Measurements from ENCODE around the gene EXTL1. TPM values are rescaled to one million over a fixed set of nuclear protein-coding genes. Genes with fewer than 3 reads are reported as not detected.

EXTL1 gene
- polyA plus RNA-seq, 1 donor (not counting 4 experiments of a cell fraction or from before 2014, with no cell fraction given), result 0.13 TPM

GRCh38 chr1:26023009-26023408 lies 1.4 kb downstream of the EXTL1 start:
- no peaks in the 10 kb centered on the region for H3K79me2 ChIP-seq (ENCODE audit: control insufficient read depth, insufficient read depth, low read length)
- FAIRE-seq (no peak), DNase-seq (ENCODE audit: low read depth, low spot score) (no peak)
- H3K36me3 ChIP-seq (ENCODE audit: control insufficient read depth in 2 of 2, extremely low read depth in 1 of 2, insufficient read depth in 2 of 2, low read length in 2 of 2), result no peaks in the 10 kb centered on the region
- H3K4me3 ChIP-seq (ENCODE audit: control insufficient read depth in 2 of 3, extremely low read depth in 1 of 3, insufficient read depth in 2 of 3, low read depth in 1 of 3, low read length in 3 of 3), result no peak overlapping the region
- no peak overlapping the region for H3K4me2 ChIP-seq (ENCODE audit: control insufficient read depth, extremely low read depth, insufficient read depth, low read depth, low read length)
- no peak for TF ChIP-seq CTCF (optimal IDR thresholded peaks at IDR 0.05 in 1 of 3, IDR thresholded peaks at IDR 0.05 in 1 of 3, conservative IDR thresholded peaks at IDR 0.05 in 1 of 3; ENCODE audit: extremely low read depth in 1 of 3, insufficient read depth in 2 of 3, low read length in 3 of 3)
- no peak for TF ChIP-seq EZH2 (IDR thresholded peaks at IDR 0.05; ENCODE audit: low read length)
- no peak overlapping the region for H3K27ac ChIP-seq (ENCODE audit: control insufficient read depth, insufficient read depth, low read length)
- peaks cover 13% of the 10 kb centered on the region for H3K4me1 ChIP-seq (ENCODE audit: control insufficient read depth, extremely low read depth, insufficient read depth, low read length)
- no peak overlapping the region for H2AFZ ChIP-seq (ENCODE audit: control insufficient read depth, low read length)
- H3K9ac ChIP-seq (ENCODE audit: control insufficient read depth, extremely low read depth, insufficient read depth, low read length), result no peak overlapping the region
- H4K20me1 ChIP-seq (ENCODE audit: control insufficient read depth, extremely low read depth, insufficient read depth, low read length), result no peaks in the 10 kb centered on the region
- H3K9me3 ChIP-seq (ENCODE audit: control insufficient read depth, low read depth, low read length), result no peaks in the 10 kb centered on the region
- dilution Hi-C loops (cut with MboI; ENCODE audit: extremely low pct_ligation_motif_present, low sequenced_read_pairs), result no loop called here
- no peaks in the 10 kb centered on the region for H3K9me1 ChIP-seq (ENCODE audit: control insufficient read depth, extremely low read depth, insufficient read depth, low read length)
- no peaks in the 10 kb centered on the region for H3K27me3 ChIP-seq (ENCODE audit: control insufficient read depth, extremely low read depth, insufficient read depth, low read length)

GRCh38 chr1:26023826-26024225 lies 2.3 kb downstream of the EXTL1 start:
- no peaks in the 10 kb centered on the region for H3K9me3 ChIP-seq (ENCODE audit: control insufficient read depth, low read depth, low read length)
- dilution Hi-C loops (cut with MboI; ENCODE audit: extremely low pct_ligation_motif_present, low sequenced_read_pairs), result no loop called here
- no peak overlapping the region for H3K4me2 ChIP-seq (ENCODE audit: control insufficient read depth, extremely low read depth, insufficient read depth, low read depth, low read length)
- FAIRE-seq, result no peak
- no peak overlapping the region for H3K27ac ChIP-seq (ENCODE audit: control insufficient read depth, insufficient read depth, low read length)
- peaks cover 12% of the 10 kb centered on the region for H3K4me1 ChIP-seq (ENCODE audit: control insufficient read depth, extremely low read depth, insufficient read depth, low read length)
- H3K79me2 ChIP-seq (ENCODE audit: control insufficient read depth, insufficient read depth, low read length), result no peaks in the 10 kb centered on the region
- DNase-seq (ENCODE audit: low read depth, low spot score), result no peak
- no peak overlapping the region for H3K4me3 ChIP-seq (ENCODE audit: control insufficient read depth in 2 of 3, extremely low read depth in 1 of 3, insufficient read depth in 2 of 3, low read depth in 1 of 3, low read length in 3 of 3)
- H2AFZ ChIP-seq (ENCODE audit: control insufficient read depth, low read length), result no peak overlapping the region
- H3K9me1 ChIP-seq (ENCODE audit: control insufficient read depth, extremely low read depth, insufficient read depth, low read length), result no peaks in the 10 kb centered on the region
- TF ChIP-seq EZH2 (IDR thresholded peaks at IDR 0.05; ENCODE audit: low read length) (no peak), CTCF (optimal IDR thresholded peaks at IDR 0.05 in 1 of 3, IDR thresholded peaks at IDR 0.05 in 1 of 3, conservative IDR thresholded peaks at IDR 0.05 in 1 of 3; ENCODE audit: extremely low read depth in 1 of 3, insufficient read depth in 2 of 3, low read length in 3 of 3) (no peak)
- no peaks in the 10 kb centered on the region for H4K20me1 ChIP-seq (ENCODE audit: control insufficient read depth, extremely low read depth, insufficient read depth, low read length)
- no peaks in the 10 kb centered on the region for H3K36me3 ChIP-seq (ENCODE audit: control insufficient read depth in 2 of 2, extremely low read depth in 1 of 2, insufficient read depth in 2 of 2, low read length in 2 of 2)
- H3K9ac ChIP-seq (ENCODE audit: control insufficient read depth, extremely low read depth, insufficient read depth, low read length), result no peak overlapping the region
- H3K27me3 ChIP-seq (ENCODE audit: control insufficient read depth, extremely low read depth, insufficient read depth, low read length), result no peaks in the 10 kb centered on the region
